Osteocyte (in vitro differentiated cells): Measurements from ENCODE around the gene LMAN1. TPM values are rescaled to one million over a fixed set of nuclear protein-coding genes. Genes with fewer than 3 reads are reported as not detected.

Experiments used
- DNase-seq: peaks from one replicate; pipeline ENCODE4 v3.0.0; 2021; ENCODE audit warnings: mixed read lengths; ENCODE audit not compliant: unreplicated experiment; ENCODE audit errors: extremely low spot score
- H3K27ac Mint-ChIP-seq: one replicate; pipeline ENCODE4 v1.8.0; 2021; ENCODE audit warnings: mild to moderate bottlenecking, mixed read lengths; ENCODE audit not compliant: unreplicated experiment
- H3K27me3 Mint-ChIP-seq: one replicate; pipeline ENCODE4 v1.8.0; 2021; ENCODE audit warnings: mixed read lengths; ENCODE audit not compliant: unreplicated experiment
- H3K36me3 Mint-ChIP-seq: one replicate; pipeline ENCODE4 v1.8.0; 2021; ENCODE audit warnings: mixed read lengths; ENCODE audit not compliant: unreplicated experiment
- H3K4me1 Mint-ChIP-seq: one replicate; pipeline ENCODE4 v1.8.0; 2021; ENCODE audit warnings: mixed read lengths; ENCODE audit not compliant: unreplicated experiment
- H3K4me3 Mint-ChIP-seq: one replicate; pipeline ENCODE4 v1.8.0; 2021; ENCODE audit warnings: mild to moderate bottlenecking, moderate library complexity, mixed read lengths; ENCODE audit not compliant: unreplicated experiment
- H3K9me3 Mint-ChIP-seq: one replicate; pipeline ENCODE4 v1.8.0; 2021; ENCODE audit warnings: mixed read lengths; ENCODE audit not compliant: unreplicated experiment
- total RNA-seq: library from RNA; stranded (reverse); gene quantifications from 2 replicates; pipeline ENCODE4 v1.2.1, GENCODE V29; 2021
- TF ChIP-seq, protein P1 (sequence below): fragments of 200-600 bp; sonication (generic); IDR thresholded peaks from 2 replicates; pipeline ENCODE4 v1.5.0; 2021; ENCODE audit warnings: antibody characterized with exemption, mild to moderate bottlenecking, moderate library complexity

Gene LMAN1
- total RNA-seq, 1 donor from 2014 or later, result 93.2 TPM

DNA sequence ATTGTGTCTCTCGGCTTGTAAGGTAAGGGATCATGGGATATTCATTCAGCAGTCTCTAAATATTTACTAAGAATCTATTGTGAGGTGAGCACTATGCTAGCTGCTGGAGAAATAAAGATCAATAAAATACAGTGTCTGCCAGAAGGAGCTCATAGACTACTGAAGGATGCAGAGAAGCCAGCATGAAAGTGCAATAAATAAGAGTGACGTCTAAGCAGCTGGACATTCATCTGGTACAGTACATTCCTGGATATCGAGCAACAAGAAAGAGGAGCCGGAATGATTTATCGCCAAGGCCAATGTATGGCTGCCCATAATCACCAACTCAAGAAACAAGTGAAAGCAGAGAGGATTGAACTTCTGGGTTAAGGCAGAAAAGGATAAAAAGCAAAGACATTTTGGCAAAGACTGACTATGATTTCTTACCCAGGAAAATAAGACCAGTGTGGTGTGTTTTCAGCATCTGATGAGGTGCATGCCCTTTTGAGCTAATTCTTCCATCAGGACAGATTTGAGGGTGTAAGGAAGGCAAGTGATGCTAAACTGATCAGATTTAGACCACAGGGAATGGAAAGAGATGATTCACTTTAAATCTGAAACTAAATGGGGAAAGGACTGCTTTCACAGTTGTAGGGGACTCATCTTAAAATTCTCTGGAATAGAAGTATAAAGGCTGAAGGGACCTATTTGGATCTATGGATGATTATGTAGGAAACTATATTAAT, 18.7 kb upstream of the LMAN1 start:
- TF ChIP-seq, protein P1, sequence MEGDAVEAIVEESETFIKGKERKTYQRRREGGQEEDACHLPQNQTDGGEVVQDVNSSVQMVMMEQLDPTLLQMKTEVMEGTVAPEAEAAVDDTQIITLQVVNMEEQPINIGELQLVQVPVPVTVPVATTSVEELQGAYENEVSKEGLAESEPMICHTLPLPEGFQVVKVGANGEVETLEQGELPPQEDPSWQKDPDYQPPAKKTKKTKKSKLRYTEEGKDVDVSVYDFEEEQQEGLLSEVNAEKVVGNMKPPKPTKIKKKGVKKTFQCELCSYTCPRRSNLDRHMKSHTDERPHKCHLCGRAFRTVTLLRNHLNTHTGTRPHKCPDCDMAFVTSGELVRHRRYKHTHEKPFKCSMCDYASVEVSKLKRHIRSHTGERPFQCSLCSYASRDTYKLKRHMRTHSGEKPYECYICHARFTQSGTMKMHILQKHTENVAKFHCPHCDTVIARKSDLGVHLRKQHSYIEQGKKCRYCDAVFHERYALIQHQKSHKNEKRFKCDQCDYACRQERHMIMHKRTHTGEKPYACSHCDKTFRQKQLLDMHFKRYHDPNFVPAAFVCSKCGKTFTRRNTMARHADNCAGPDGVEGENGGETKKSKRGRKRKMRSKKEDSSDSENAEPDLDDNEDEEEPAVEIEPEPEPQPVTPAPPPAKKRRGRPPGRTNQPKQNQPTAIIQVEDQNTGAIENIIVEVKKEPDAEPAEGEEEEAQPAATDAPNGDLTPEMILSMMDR, result no peak
- no peak overlapping the region for H3K4me3 Mint-ChIP-seq
- H3K4me1 Mint-ChIP-seq, result no peaks in the 10 kb centered on the region
- H3K9me3 Mint-ChIP-seq, result peaks cover 3% of the 10 kb centered on the region
- no peaks in the 10 kb centered on the region for H3K36me3 Mint-ChIP-seq
- no peaks in the 10 kb centered on the region for H3K27me3 Mint-ChIP-seq
- no peak for DNase-seq
- H3K27ac Mint-ChIP-seq, result no peak overlapping the region

DNA sequence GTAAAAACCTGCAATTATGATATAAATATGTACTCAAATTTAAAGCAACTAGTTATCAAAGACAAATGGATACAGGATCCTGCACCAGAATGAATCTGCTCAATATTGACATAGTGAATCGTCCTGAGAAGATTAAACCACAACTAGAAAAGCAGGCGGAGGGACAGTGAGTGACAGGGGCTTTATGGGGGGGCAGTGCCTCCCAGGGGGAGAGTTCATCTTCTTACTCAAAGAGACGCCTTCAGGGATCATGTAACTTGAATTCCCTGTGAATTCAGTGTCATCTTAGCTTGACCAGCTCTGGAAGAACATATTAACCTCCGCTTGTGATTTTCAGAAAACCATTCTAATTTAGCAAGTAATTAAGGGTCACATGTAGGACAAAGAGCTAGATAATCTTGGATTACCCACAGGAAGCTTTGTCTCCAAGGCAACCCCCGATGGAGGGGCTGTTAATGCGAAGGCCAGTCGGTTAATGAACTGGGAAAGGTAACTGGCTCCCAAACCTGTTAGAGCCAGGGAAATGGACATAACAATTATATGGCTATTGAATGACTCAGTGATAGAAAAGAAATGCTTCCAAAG, 17.4 kb upstream of the LMAN1 start:
- Mint-ChIP-seq H3K36me3 (no peaks in the 10 kb centered on the region), H3K4me1 (no peaks in the 10 kb centered on the region), H3K27me3 (peaks cover 10% of the 10 kb centered on the region), H3K9me3 (peaks cover 3% of the 10 kb centered on the region), H3K4me3 (no peak overlapping the region), H3K27ac (no peak overlapping the region)
- TF ChIP-seq, protein P1, result no peak
- DNase-seq, result no peak

DNA sequence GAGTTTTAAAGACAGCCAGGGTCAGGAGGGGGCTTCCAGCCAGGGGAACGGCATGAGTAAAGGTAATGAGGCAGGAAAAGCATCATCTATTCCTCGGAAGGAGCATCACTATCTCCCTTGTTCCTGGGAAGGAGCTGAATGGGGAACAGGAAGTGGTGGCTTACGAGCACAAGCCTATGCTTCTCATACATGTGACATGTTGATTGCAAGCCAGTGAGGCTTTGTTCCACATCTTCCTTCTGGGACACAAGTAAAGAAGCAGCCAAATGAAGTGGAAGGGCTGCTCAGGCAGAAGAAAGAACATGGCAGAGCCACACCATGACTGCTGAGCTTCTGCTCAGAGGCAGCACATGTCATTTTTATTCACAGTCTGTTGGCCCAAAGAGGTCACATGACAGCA, 15.1 kb upstream of the LMAN1 start:
- H3K27me3 Mint-ChIP-seq, result peaks cover 13% of the 10 kb centered on the region
- DNase-seq, result no peak
- no peak overlapping the region for H3K27ac Mint-ChIP-seq
- H3K36me3 Mint-ChIP-seq, result no peaks in the 10 kb centered on the region
- no peaks in the 10 kb centered on the region for H3K9me3 Mint-ChIP-seq
- TF ChIP-seq, protein P1, result no peak
- H3K4me3 Mint-ChIP-seq, result no peak overlapping the region
- H3K4me1 Mint-ChIP-seq, result no peaks in the 10 kb centered on the region

- Mint-ChIP-seq H3K4me3 (no peak overlapping the region), H3K36me3 (no peaks in the 10 kb centered on the region), H3K27ac (no peak overlapping the region), H3K9me3 (peaks cover 3% of the 10 kb centered on the region), H3K27me3 (peaks cover 18% of the 10 kb centered on the region), H3K4me1 (no peaks in the 10 kb centered on the region)
- no peak for DNase-seq
- TF ChIP-seq, protein P1, result no peak
Measured at GRCh38 chr18:59372975-59373374, 13.9 kb upstream of the LMAN1 start.

DNA sequence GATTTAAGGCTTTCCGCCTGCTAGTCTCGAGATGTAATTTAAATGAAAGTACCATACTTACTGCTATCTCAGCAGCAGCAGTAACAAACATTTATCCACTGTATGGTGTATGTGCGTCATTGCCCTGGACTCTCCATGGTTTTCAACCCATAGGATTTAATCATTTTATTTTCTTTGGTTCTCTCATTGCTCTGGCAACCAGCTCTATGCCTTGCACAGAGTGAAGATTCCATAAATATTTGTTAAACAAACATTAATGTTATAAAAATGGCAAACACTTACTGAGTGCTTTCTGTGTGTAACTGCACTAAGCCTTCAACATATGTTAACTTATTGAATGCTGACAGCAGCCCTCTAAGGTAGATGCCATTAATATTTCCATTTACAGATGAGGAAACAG, 1.3 kb upstream of the LMAN1 start:
- Mint-ChIP-seq H3K27me3 (peaks cover 21% of the 10 kb centered on the region), H3K4me1 (peaks cover 30% of the 10 kb centered on the region), H3K36me3 (peaks cover 3% of the 10 kb centered on the region), H3K4me3 (no peak overlapping the region), H3K9me3 (no peaks in the 10 kb centered on the region), H3K27ac (no peak overlapping the region)
- TF ChIP-seq, protein P1, result no peak
- DNase-seq, result no peak
